Left renal cortex interstitium (tissue), 4 donors: ENCODE data around the gene MECP2. TPM values are rescaled to one million over a fixed set of nuclear protein-coding genes. Genes with fewer than 3 reads are reported as not detected.

ENCODE experiments used
- DNase-seq, 4 donors: peaks; one replicate each; pipeline ENCODE4 v3.0.0-alpha.2; 2013; ENCODE audit warnings: low read depth in 4 of 4, low spot score in 2 of 4, missing footprints in 1 of 4
- polyA plus RNA-seq, 4 donors: library from polyadenylated mRNA; unstranded; fragments of 120-200 nt; gene quantifications; one replicate each; pipeline ENCODE4 v1.2.1, GENCODE V29; 2013; ENCODE audit not compliant: insufficient read length in 4 of 4

MECP2 gene
- polyA plus RNA-seq, 4 donors: 24.5 to 40.0 (median 30.6) TPM

GRCh38 chrX:154019633-154020528 lies 77.6 kb downstream of the MECP2 start, which contains the start of gene IRAK1:
Gene IRAK1 (minus strand): TSS chrX:154019902. CDS start chrX:154019812, 90 bp downstream.
- DNase-seq: no peak

DNA sequence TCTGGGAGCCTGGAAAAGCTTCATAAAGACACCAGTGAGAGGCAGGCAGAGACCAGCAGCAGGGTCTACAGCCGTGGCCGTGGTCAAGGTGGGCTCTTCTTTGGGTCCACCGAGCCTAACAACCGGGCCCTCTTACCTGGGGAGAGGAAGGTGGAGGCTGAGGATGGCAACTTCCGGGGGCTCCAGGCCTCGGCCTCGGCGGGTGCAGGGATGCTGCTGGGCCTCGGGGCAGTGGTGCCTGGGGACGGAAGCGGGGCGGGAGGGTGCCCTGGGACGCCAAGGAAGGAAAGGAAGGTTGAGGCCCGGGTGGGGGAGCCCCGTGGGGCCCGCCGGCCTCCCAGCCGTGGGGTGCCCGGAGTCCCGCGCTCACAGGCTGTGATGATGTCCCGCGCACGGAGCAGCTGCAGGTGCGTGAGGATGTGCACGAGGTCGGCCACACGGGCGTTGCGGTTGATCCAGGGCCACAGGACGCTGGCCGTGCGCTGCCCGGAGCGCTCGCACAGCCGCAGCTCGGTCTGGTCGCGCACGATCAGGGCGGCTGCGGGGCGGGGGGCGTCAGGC lies 78.4 kb downstream of the MECP2 start:
- no peak for DNase-seq

GRCh38 chrX:154018518-154019060 lies 78.9 kb downstream of the MECP2 start:
- DNase-seq: no peak

GRCh38 chrX:154017766-154018517 lies 79.6 kb downstream of the MECP2 start:
- no peak for DNase-seq

GRCh38 chrX:154016366-154017076 lies 81.0 kb downstream of the MECP2 start:
- DNase-seq: no peak

- no peak for DNase-seq
Observed at GRCh38 chrX:154015581-154016264, 81.8 kb downstream of the MECP2 start.

DNA sequence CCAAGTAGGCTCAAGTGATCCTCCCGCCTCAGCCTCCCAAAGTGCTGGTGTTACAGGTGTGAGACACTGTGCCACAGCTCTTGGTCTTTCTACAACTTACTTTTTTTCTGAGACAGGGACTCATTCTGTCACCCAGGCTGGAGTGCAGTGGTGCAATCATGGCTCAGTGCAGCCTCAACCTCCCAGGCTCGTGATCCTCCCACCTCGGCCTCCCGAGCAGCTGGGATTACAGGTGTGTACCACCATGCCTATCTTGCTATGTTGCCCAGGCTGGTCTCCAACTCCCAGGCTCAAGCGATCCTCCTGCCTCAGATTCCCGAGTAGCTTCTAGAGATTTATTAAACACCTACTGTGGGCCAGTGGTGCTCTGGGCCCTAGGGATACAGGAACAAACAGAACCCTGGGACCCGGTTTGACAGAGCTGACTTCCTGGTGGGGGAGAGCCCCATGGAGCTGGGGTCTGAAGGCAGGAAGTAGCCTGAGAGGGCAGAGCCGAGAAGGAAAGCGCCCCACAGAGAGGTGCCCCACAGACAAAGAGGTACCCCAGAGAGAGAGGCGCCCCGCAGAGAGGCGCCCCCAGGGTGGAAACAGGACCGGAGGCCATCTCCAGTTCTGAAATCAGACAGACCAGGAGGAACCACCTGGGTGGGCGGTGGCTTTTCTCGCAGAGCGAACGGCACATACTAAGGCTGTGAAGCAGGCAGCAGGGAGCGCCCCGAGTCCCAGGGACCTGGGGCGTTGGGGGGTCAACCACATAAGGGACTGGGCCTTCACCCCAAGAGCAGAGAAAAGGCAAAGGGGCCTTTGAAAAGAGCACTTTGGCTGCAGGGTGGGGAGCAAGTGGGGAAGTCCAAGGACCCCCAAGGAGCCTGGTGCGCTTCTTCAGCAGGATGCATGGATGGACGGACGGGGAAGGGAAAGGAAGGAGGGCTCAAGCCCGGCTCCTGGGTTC lies 82.8 kb downstream of the MECP2 start:
- no peak for DNase-seq

- DNase-seq: no peak
Observed at GRCh38 chrX:154013614-154014360, 83.7 kb downstream of the MECP2 start.

DNA sequence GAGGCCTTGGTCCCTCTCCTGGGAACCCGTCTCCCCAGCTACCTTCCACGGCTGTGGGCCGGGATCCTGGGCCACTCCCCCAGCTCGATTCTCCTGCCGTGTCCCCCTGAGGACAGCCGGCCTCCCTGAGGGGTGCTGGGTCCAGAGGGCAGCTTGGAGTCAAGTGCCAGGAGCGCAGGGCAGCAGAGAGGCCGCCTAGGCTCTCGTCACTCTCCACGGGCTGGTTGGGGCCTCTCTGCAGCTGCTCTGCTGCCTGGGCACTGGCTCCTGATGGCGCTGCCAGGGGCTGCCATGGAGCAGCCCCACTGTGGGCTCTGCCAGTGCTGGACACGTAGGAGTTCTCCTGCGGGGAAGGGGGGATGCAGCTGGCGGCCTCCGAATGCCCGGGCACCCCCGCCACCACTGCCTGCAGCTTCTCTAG lies 84.5 kb downstream of the MECP2 start:
- DNase-seq: no peak

- DNase-seq: no peak
Observed at GRCh38 chrX:154012336-154012991, 85.1 kb downstream of the MECP2 start.

DNA sequence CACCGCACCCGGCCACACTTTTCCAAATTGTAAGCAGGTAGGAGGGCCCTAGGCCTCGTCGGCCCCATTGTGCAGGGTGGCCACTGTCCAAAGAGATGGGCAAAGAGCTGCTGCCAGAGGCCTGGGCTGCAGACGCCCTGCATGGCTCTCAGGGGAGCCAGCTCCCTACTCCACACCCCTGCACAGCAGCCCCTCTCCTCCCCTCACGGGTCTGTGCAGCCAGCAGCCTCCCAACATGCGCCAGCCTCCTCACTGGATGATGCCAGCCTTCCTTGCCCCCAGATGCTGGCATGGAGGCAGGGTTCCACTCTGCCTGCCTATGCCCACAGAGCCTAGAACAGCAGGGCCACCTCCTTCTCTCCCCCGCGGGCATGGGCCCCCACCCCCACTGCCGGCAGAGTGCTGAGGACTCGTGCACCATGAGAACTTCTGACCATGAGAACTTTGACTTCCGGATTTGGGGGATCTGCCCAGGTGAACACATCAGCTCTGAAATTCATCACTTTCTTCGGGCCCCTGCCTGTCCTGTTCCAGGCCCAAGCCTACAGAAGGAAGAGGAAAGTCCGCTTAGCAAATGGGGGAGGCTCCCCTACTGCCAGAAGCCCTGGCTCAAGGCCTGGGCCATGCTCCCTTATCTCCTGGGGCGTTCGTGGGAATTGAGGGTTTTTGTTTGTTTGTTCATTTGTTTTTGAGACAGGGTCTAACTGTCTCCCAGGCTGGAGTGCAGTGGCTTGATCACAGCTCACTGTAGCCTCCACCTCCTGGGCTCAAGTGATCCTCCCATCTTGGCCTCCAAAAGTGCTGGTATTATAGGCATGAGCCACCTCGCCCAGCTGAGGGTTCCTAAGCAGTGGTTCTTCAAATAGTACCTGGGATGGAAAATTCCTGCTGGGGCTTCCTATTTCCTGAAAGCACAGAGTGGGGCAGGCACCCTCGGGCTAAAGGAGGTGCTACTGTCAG lies 85.9 kb downstream of the MECP2 start:
- no peak for DNase-seq

GRCh38 chrX:154010330-154011087 lies 87.0 kb downstream of the MECP2 start:
- DNase-seq: no peak

GRCh38 chrX:154008521-154008920 lies 89.0 kb downstream of the MECP2 start:
- DNase-seq: no peak

DNA sequence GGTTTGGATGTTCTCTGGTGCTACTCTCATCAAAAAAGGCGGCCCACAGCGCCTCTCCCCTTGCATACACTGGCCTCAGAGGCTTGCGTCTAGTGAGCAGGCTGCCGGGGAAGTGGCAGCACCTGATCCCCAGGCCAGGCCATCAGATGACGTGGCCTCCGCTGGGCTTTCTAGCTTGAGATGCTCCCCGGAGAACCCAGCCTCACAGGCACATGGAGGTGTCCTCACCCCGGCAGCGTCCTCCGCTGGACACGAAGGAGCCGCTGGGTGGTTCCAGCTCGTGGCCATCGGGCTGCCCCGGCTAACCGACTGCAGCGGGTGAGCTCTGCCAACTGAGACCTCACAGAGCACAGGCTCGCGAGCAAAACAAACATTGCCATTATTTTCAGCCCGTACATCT lies 90.6 kb downstream of the MECP2 start:
- DNase-seq: no peak

- DNase-seq: no peak
Observed at GRCh38 chrX:154004315-154004714, 93.2 kb downstream of the MECP2 start.
